Muscle of leg (tissue), 11 donors: ENCODE results near the gene SCGB1C1. TPM values are rescaled to one million over a fixed set of nuclear protein-coding genes. Genes with fewer than 3 reads are reported as not detected.
"Not testable (repeated sequence)": the region's sequence is repeated elsewhere in the genome, so short reads cannot be mapped to it uniquely, and the experiment has no call there.

Experiments
- DNase-seq: peaks from one replicate; pipeline ENCODE4 v3.0.0; 2013
- H3K27ac ChIP-seq: one replicate; pipeline ENCODE4 v1.5.1; 2013; ENCODE audit warnings: mild to moderate bottlenecking, low read length, control low read depth
- H3K27me3 ChIP-seq: one replicate; pipeline ENCODE4 v1.6.1; 2013; ENCODE audit warnings: low read length; ENCODE audit not compliant: control insufficient read depth, insufficient read depth
- H3K36me3 ChIP-seq: one replicate; pipeline ENCODE4 v1.6.1; 2013; ENCODE audit warnings: low read length; ENCODE audit not compliant: control insufficient read depth, insufficient read depth
- H3K4me1 ChIP-seq: one replicate; pipeline ENCODE4 v1.6.1; 2013; ENCODE audit warnings: low read length; ENCODE audit not compliant: control insufficient read depth, insufficient read depth
- H3K4me3 ChIP-seq: one replicate; pipeline ENCODE4 v1.5.1; 2013; ENCODE audit warnings: low read length, control low read depth
- H3K9me3 ChIP-seq: replicated peaks from 2 replicates; pipeline ENCODE4 v1.6.1; 2013; ENCODE audit warnings: low read depth, low read length; ENCODE audit not compliant: control insufficient read depth
- WGBS: methylation state at CpG from one replicate; pipeline ENCODE4 v1.1.5; 2013; ENCODE audit warnings: missing lambda C conversion rate; ENCODE audit not compliant: insufficient coverage; 5-methylcytosine and 5-hydroxymethylcytosine counted together
- polyA plus RNA-seq, 8 donors: library from polyadenylated mRNA; unstranded; fragments of 120-200 nt; gene quantifications; one replicate each; pipeline versions ENCODE4 v1.2.1 to v1.2.3, GENCODE V29; 2013; ENCODE audit warnings: inconsistent platforms in 1 of 8, low replicate concordance in 1 of 8; ENCODE audit not compliant: insufficient read length in 8 of 8, insufficient read depth in 1 of 8
- total RNA-seq: library from RNA; stranded (reverse); fragments of 120-200 nt; gene quantifications from one replicate; pipeline ENCODE4 v1.2.4, GENCODE V29; 2013

Gene SCGB1C1
- total and polyA plus RNA-seq, 9 donors: 0.26 to 0.43 (median 0.35) TPM; not detected in 5

- Histone ChIP-seq H3K36me3 (peaks cover 47% of the 10 kb centered on the region), H3K27me3 (no peaks in the 10 kb centered on the region), H3K4me3 (no peak overlapping the region), H3K9me3 (no peaks in the 10 kb centered on the region), H3K4me1 (no peaks in the 10 kb centered on the region), H3K27ac (no peak overlapping the region)
- no peak for DNase-seq
- 83% methylated on average over 25 of the region's 29 CpGs for WGBS
Measured at GRCh38 chr11:218815-219593, 26.1 kb downstream of the SCGB1C1 start.

DNA sequence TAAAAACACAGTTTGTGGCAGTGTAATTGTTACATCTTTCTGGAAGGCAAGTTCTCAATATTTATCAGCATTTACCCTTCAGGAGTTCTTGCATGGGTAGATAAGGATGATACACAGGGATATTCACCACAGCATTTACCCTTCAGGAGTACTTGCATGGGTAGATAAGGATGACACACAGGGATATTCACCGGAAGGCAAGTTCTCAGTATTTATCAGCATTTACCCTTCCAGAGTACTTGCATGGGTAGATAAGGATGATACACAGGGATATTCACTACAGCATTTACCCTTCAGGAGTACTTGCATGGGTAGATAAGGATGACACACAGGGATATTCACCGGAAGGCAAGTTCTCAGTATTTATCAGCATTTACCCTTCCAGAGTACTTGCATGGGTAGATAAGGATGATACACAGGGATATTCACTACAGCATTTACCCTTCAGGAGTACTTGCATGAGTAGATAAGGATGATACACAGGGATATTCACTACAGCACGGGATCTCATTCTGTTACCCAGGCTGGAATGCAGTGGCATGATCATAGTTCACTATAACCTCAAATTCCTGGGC, 27.9 kb downstream of the SCGB1C1 start:
- WGBS: 80% methylated on average over 1 of the region's 3 CpGs
- H3K4me3 ChIP-seq, DNase-seq, H3K9me3 ChIP-seq, H3K27me3 ChIP-seq, H3K27ac ChIP-seq, H3K4me1 ChIP-seq: not testable (repeated sequence)
- H3K36me3 ChIP-seq: peaks cover 36% of the 10 kb centered on the region

GRCh38 chr11:221539-221938, 28.7 kb downstream of the SCGB1C1 start:
- Histone ChIP-seq H3K27ac (no peak overlapping the region), H3K4me3 (no peak overlapping the region), H3K4me1 (no peaks in the 10 kb centered on the region), H3K9me3 (no peaks in the 10 kb centered on the region), H3K36me3 (peaks cover 32% of the 10 kb centered on the region), H3K27me3 (no peaks in the 10 kb centered on the region)
- 88% methylated on average over 4 of the region's 7 CpGs for WGBS
- no peak for DNase-seq

GRCh38 chr11:221998-222789, 29.3 kb downstream of the SCGB1C1 start:
- Histone ChIP-seq H3K27ac (no peak overlapping the region), H3K9me3 (no peaks in the 10 kb centered on the region), H3K36me3 (peaks cover 30% of the 10 kb centered on the region), H3K27me3 (no peaks in the 10 kb centered on the region), H3K4me1 (no peaks in the 10 kb centered on the region), H3K4me3 (no peak overlapping the region)
- WGBS: 94% methylated on average over 14 of the region's 14 CpGs
- no peak for DNase-seq

DNA sequence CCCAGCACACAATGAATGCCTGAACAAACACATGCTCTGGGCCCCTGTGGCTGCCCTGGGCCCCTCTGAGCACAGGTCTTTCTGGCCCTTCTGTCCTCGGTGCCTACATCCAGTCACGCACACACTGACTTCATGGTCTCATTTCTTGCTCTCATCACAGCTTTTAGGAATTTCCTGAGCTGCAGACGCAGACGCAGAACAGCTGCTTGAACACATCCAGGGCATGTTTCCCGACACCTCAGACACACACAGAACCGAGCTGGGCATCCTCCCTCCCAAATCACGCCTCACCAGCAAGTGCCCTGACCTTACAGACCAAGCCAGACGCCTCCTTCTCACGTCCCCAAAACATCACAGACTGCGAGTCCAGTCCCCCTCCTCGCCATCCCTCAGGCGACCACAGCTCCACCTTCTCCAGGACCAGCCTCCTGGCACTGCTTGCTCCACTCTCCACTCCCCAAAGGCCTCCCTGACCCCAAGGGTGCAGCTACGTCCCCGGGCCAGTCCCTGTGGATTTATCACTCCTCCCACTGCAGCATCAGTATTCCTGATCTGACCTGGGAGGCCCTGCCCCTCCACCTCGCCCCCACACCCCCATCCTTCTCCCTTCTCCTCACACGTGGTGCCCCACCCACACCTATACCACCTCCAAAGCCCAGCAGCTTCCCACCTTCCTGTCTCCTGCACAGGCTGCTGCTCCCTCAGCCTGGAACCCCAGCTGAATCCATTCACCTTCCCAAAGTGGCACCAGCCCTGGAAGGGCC, 30.3 kb downstream of the SCGB1C1 start:
- Histone ChIP-seq H3K27me3 (no peaks in the 10 kb centered on the region), H3K4me1 (no peaks in the 10 kb centered on the region), H3K9me3 (no peaks in the 10 kb centered on the region), H3K36me3 (peaks cover 30% of the 10 kb centered on the region), H3K27ac (no peak overlapping the region), H3K4me3 (no peak overlapping the region)
- WGBS: 81% methylated on average over 15 of the region's 16 CpGs
- no peak for DNase-seq

DNA sequence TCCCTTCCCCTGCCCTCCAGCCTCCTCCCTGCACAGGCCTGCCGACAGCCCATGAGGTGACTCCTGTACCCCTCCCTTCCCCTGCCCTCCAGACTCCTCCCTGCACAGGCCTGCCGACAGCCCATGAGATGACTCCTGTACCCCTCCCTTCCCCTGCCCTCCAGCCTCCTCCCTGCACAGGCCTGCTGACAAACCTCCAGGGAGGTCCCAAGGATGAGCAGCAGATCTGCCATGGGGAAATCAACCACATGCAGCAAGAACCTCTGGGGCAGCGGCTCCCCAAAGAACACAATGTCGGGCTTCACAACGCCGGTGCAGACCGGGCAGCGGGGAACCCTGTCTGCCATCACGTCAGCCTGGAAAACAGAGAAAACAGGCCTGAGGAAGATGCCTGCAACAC, 31.0 kb downstream of the SCGB1C1 start:
- H3K27ac ChIP-seq: no peak overlapping the region
- WGBS: 89% methylated on average over 5 of the region's 9 CpGs
- no peaks in the 10 kb centered on the region for H3K27me3 ChIP-seq
- H3K9me3 ChIP-seq: no peaks in the 10 kb centered on the region
- DNase-seq: no peak
- no peak overlapping the region for H3K4me3 ChIP-seq
- H3K36me3 ChIP-seq: peaks cover 27% of the 10 kb centered on the region
- H3K4me1 ChIP-seq: no peaks in the 10 kb centered on the region

GRCh38 chr11:224424-224823, 31.5 kb downstream of the SCGB1C1 start:
- H3K27ac ChIP-seq: no peak overlapping the region
- H3K4me1 ChIP-seq: no peaks in the 10 kb centered on the region
- H3K4me3 ChIP-seq: no peak overlapping the region
- no peaks in the 10 kb centered on the region for H3K27me3 ChIP-seq
- WGBS: 76% methylated on average over 5 of the region's 7 CpGs
- no peaks in the 10 kb centered on the region for H3K9me3 ChIP-seq
- H3K36me3 ChIP-seq: peaks cover 25% of the 10 kb centered on the region
- DNase-seq: no peak

- H3K27me3 ChIP-seq: no peaks in the 10 kb centered on the region
- H3K36me3 ChIP-seq: peaks cover 31% of the 10 kb centered on the region
- no peaks in the 10 kb centered on the region for H3K9me3 ChIP-seq
- no peak overlapping the region for H3K27ac ChIP-seq
- H3K4me1 ChIP-seq: no peaks in the 10 kb centered on the region
- 91% methylated on average over 10 of the region's 10 CpGs for WGBS
- no peak overlapping the region for H3K4me3 ChIP-seq
- no peak for DNase-seq
Measured at GRCh38 chr11:225734-226453, 33.0 kb downstream of the SCGB1C1 start.

- H3K4me1 ChIP-seq: no peaks in the 10 kb centered on the region
- WGBS: 85% methylated on average over 2 of the region's 6 CpGs
- H3K27ac ChIP-seq: no peak overlapping the region
- no peaks in the 10 kb centered on the region for H3K9me3 ChIP-seq
- no peak for DNase-seq
- H3K36me3 ChIP-seq: peaks cover 25% of the 10 kb centered on the region
- H3K27me3 ChIP-seq: no peaks in the 10 kb centered on the region
- no peak overlapping the region for H3K4me3 ChIP-seq
Measured at GRCh38 chr11:227824-228379, 35.0 kb downstream of the SCGB1C1 start.
